HepG2 (cell line): ENCODE measurements around the gene ESPN. TPM values are rescaled to one million over a fixed set of nuclear protein-coding genes. Genes with fewer than 3 reads are reported as not detected.

Experiments used
- HDAC1 ChIP-seq: sonication (generic); formaldehyde crosslinking; IDR thresholded peaks from 2 replicates; pipeline ENCODE4 v1.5.1; 2020; ENCODE audit warnings: mild to moderate bottlenecking, missing genetic modification reagents
- HIVEP1 ChIP-seq: sonication (generic); formaldehyde crosslinking; IDR thresholded peaks from 2 replicates; pipeline ENCODE4 v1.4.0; 2020; ENCODE audit warnings: mild to moderate bottlenecking, missing genetic modification reagents
- HNF1A ChIP-seq, 2 experiments: sonication (generic) in 1 of 2; formaldehyde crosslinking in 1 of 2; IDR thresholded peaks; 2 replicates each; pipeline versions ENCODE4 v1.4.0 to v1.6.1; 2016 to 2020; ENCODE audit warnings: borderline replicate concordance in 1 of 2, low read depth in 1 of 2, mild to moderate bottlenecking in 1 of 2, missing genetic modification reagents in 1 of 2
- NFE2 ChIP-seq: sonication (generic); formaldehyde crosslinking; IDR thresholded peaks from 2 replicates; pipeline ENCODE4 v1.4.0; 2020; ENCODE audit warnings: missing genetic modification reagents
- NPAS2 ChIP-seq: sonication (generic); formaldehyde crosslinking; IDR thresholded peaks from 2 replicates; pipeline ENCODE4 v1.8.0; 2022; ENCODE audit warnings: mild to moderate bottlenecking, missing genetic modification reagents, borderline replicate concordance
- PAX8 ChIP-seq: sonication (generic); formaldehyde crosslinking; IDR thresholded peaks from 2 replicates; pipeline ENCODE4 v1.8.0; 2022; ENCODE audit warnings: mild to moderate bottlenecking, missing genetic modification reagents, borderline replicate concordance
- RERE ChIP-seq: IDR thresholded peaks from 2 replicates; pipeline ENCODE4 v1.6.1; 2016; ENCODE audit warnings: low read depth, missing genetic modification reagents, missing compliant biosample characterization
- SP1 ChIP-seq, 2 experiments: fragments of 450-650 bp in 1 of 2; sonication (generic) in 1 of 2; formaldehyde crosslinking in 1 of 2; IDR thresholded peaks; 2 replicates each; pipeline versions ENCODE4 v1.4.0 to v1.6.1; 2016 to 2020; ENCODE audit warnings: missing genetic modification reagents in 1 of 2
- SP4 ChIP-seq: sonication (generic); formaldehyde crosslinking; IDR thresholded peaks from 2 replicates; pipeline ENCODE4 v1.8.1; 2023; ENCODE audit warnings: mild to moderate bottlenecking, missing genetic modification reagents
- SSRP1 ChIP-seq: IDR thresholded peaks from 2 replicates; pipeline ENCODE4 v1.6.1; 2016; ENCODE audit warnings: control low read depth
- TAF1 ChIP-seq: sonication (generic); formaldehyde crosslinking; IDR thresholded peaks from 2 replicates; pipeline ENCODE4 v1.4.0; 2020; ENCODE audit warnings: missing genetic modification reagents
- XRCC5 ChIP-seq: fragments of 200-400 bp; formaldehyde crosslinking; optimal IDR thresholded peaks from 2 replicates; pipeline ENCODE3; 2017; ENCODE audit warnings: mild to moderate bottlenecking, low read length
- ZBTB34 ChIP-seq: sonication (generic); formaldehyde crosslinking; IDR thresholded peaks from 2 replicates; pipeline ENCODE4 v1.8.0; 2022; ENCODE audit warnings: mild to moderate bottlenecking, missing genetic modification reagents
- ZNF101 ChIP-seq: sonication (generic); formaldehyde crosslinking; IDR thresholded peaks from 2 replicates; pipeline ENCODE4 v1.4.0; 2020; ENCODE audit warnings: mild to moderate bottlenecking, low read depth, missing genetic modification reagents, borderline replicate concordance
- ZNF446 ChIP-seq: sonication (generic); formaldehyde crosslinking; IDR thresholded peaks from 2 replicates; pipeline ENCODE4 v1.5.0; 2020; ENCODE audit warnings: mild to moderate bottlenecking, missing genetic modification reagents
- ZNF724P ChIP-seq: sonication (generic); formaldehyde crosslinking; IDR thresholded peaks from 2 replicates; pipeline ENCODE4 v1.8.0; 2022; ENCODE audit warnings: missing genetic modification reagents, borderline replicate concordance
- ZZZ3 ChIP-seq: sonication (generic); formaldehyde crosslinking; IDR thresholded peaks from 2 replicates; pipeline ENCODE4 v1.4.0; 2020; ENCODE audit warnings: missing genetic modification reagents, mild to moderate bottlenecking, borderline replicate concordance
- polyA plus RNA-seq, 8 experiments: library from polyadenylated mRNA; depleted of rRNA in 3 of 8; stranded (reverse) in 7 of 8; unstranded in 1 of 8; fragments of >200 nt; fragmentation: Illumina TruSeq in 4 of 8; extraction: Trizol in 4 of 8; gene quantifications; 2 replicates each; pipeline versions ENCODE4 v1.2.1 to v1.2.3, GENCODE V29; 2011 to 2016; ENCODE audit warnings: low read depth in 4 of 8, missing spikeins in 1 of 8, mixed read lengths in 1 of 8; ENCODE audit not compliant: insufficient read depth in 1 of 8
- total RNA-seq, 5 experiments: library from RNA; depleted of rRNA; stranded (reverse); fragments of >200 nt; fragmentation: Illumina TruSeq; extraction: Trizol; gene quantifications; 2 replicates each; pipeline ENCODE4 v1.2.3, GENCODE V29; 2016; ENCODE audit warnings: low read depth in 1 of 5

The ESPN gene
- total and polyA plus RNA-seq, 2 of the 13 experiments (the other 11 are each of a cell fraction or from before 2014, with no cell fraction given) = 48.6 to 54.2 TPM

GRCh38 chr1:6490181-6491080, 65.9 kb downstream of the ESPN start (continued):
- TF ChIP-seq ZZZ3 (no peak), PAX8 (CRISPR knock-in tag) (0 out of 2 replicates have a peak, but pooled peaks have one; percentile 31), NFE2 (CRISPR knock-in tag) (no peak), SSRP1 (no peak), NPAS2 (CRISPR knock-in tag) (no peak), ZNF446 (CRISPR knock-in tag) (0 out of 2 replicates have a peak, but pooled peaks have one; percentile 56), HIVEP1 (CRISPR knock-in tag) (no peak), SP4 (0 out of 2 replicates have a peak, but pooled peaks have one; percentile 17), ZNF724P (0 out of 2 replicates have a peak, but pooled peaks have one; percentile 61), RERE (CRISPR knock-in tag) (no peak), TAF1 (CRISPR knock-in tag) (peak; percentile 69), ZNF101 (CRISPR knock-in tag) (peak; percentile 58; the same call in 1 of the 2 replicates), XRCC5 (peak; percentile 33), SP1 (IDR thresholded peaks at IDR 0.05) (no peak), SP1 (CRISPR knock-in tag; IDR thresholded peaks at IDR 0.05) (0 out of 2 replicates have a peak, but pooled peaks have one; percentile 40), HNF1A (IDR thresholded peaks at IDR 0.05; ENCODE audit: low read depth) (no peak), HNF1A (CRISPR knock-in tag; IDR thresholded peaks at IDR 0.05; ENCODE audit: borderline replicate concordance) (peak; percentile 69; the same call in 1 of the 2 replicates), ZBTB34 (CRISPR knock-in tag) (0 out of 2 replicates have a peak, but pooled peaks have one; percentile 29), HDAC1 (CRISPR knock-in tag) (peak; percentile 46)
